Endothelial cell (in vitro differentiated cells): ENCODE data around the gene CRADD. TPM values are rescaled to one million over a fixed set of nuclear protein-coding genes. Genes with fewer than 3 reads are reported as not detected.

ENCODE experiments used
- DNase-seq: peaks from one replicate; pipeline ENCODE4 v3.0.0; 2021; ENCODE audit warnings: low spot score
- H3K27ac Mint-ChIP-seq: one replicate; pipeline ENCODE4 v1.8.0; 2021; ENCODE audit warnings: mixed read lengths, inconsistent platforms; ENCODE audit not compliant: unreplicated experiment
- H3K27me3 Mint-ChIP-seq: one replicate; pipeline ENCODE4 v1.8.0; 2021; ENCODE audit warnings: mild to moderate bottlenecking, moderate library complexity, mixed read lengths, inconsistent platforms; ENCODE audit not compliant: unreplicated experiment
- H3K36me3 Mint-ChIP-seq: one replicate; pipeline ENCODE4 v1.8.0; 2021; ENCODE audit warnings: mild to moderate bottlenecking, low read depth, mixed read lengths, inconsistent platforms; ENCODE audit not compliant: unreplicated experiment
- H3K4me1 Mint-ChIP-seq: one replicate; pipeline ENCODE4 v1.8.0; 2021; ENCODE audit warnings: mild to moderate bottlenecking, mixed read lengths, inconsistent platforms; ENCODE audit not compliant: unreplicated experiment
- H3K4me3 Mint-ChIP-seq: one replicate; pipeline ENCODE4 v1.8.0; 2021; ENCODE audit warnings: mild to moderate bottlenecking, mixed read lengths, inconsistent platforms; ENCODE audit not compliant: unreplicated experiment
- H3K9me3 Mint-ChIP-seq: one replicate; pipeline ENCODE4 v1.8.0; 2021; ENCODE audit warnings: mixed read lengths, inconsistent platforms; ENCODE audit not compliant: unreplicated experiment
- total RNA-seq: library from RNA; stranded (reverse); fragmentation: NEBNext Ultra II Directional; extraction: Animal tissue kit (Norgen Biotek cat#: 25700); gene quantifications from one replicate; pipeline ENCODE4 v1.2.1, GENCODE V29; 2021; ENCODE audit not compliant: unreplicated experiment
- TF ChIP-seq, protein P1 (sequence below): fragments of 200-600 bp; sonication (generic); IDR thresholded peaks from one replicate; pipeline ENCODE4 v1.5.0; 2021; ENCODE audit warnings: antibody characterized with exemption; ENCODE audit not compliant: unreplicated experiment

The CRADD gene
- total RNA-seq, 1 donor from 2014 or later = 6.5 TPM

GRCh38 chr12:93683410-93683809 is 6.2 kb downstream of the CRADD start:
- Mint-ChIP-seq H3K27ac (no peak overlapping the region), H3K36me3 (peaks cover 3% of the 10 kb centered on the region), H3K4me3 (no peak overlapping the region), H3K9me3 (no peaks in the 10 kb centered on the region), H3K4me1 (peaks cover 10% of the 10 kb centered on the region), H3K27me3 (peaks cover 1% of the 10 kb centered on the region)
- no peak for DNase-seq
- TF ChIP-seq, protein P1, sequence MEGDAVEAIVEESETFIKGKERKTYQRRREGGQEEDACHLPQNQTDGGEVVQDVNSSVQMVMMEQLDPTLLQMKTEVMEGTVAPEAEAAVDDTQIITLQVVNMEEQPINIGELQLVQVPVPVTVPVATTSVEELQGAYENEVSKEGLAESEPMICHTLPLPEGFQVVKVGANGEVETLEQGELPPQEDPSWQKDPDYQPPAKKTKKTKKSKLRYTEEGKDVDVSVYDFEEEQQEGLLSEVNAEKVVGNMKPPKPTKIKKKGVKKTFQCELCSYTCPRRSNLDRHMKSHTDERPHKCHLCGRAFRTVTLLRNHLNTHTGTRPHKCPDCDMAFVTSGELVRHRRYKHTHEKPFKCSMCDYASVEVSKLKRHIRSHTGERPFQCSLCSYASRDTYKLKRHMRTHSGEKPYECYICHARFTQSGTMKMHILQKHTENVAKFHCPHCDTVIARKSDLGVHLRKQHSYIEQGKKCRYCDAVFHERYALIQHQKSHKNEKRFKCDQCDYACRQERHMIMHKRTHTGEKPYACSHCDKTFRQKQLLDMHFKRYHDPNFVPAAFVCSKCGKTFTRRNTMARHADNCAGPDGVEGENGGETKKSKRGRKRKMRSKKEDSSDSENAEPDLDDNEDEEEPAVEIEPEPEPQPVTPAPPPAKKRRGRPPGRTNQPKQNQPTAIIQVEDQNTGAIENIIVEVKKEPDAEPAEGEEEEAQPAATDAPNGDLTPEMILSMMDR = no peak

DNA sequence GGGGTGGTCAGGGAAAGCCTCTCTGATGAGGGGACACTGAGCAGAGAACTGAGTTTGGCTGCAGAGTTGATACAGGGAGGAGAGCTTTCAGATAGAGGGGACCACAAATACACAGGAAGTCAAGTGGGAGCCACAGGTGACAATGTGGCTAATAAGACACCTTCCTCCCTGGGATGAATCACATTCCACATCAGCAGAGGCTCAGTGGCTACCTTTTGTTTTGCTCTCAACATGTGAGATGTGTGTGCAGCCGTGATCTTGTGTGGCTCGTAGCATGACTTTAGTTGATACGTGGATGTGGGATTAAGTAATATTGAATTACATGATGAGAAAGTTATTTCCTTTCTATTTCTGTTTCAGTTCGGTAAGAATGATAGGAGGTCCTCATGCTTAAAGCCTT is 7.5 kb downstream of the CRADD start:
- no peak overlapping the region for H3K4me3 Mint-ChIP-seq
- no peaks in the 10 kb centered on the region for H3K9me3 Mint-ChIP-seq
- no peaks in the 10 kb centered on the region for H3K36me3 Mint-ChIP-seq
- peaks cover 1% of the 10 kb centered on the region for H3K27me3 Mint-ChIP-seq
- H3K4me1 Mint-ChIP-seq = no peaks in the 10 kb centered on the region
- no peak overlapping the region for H3K27ac Mint-ChIP-seq
- DNase-seq = no peak
- TF ChIP-seq, protein P1 = no peak

GRCh38 chr12:93686572-93687356 is 9.6 kb downstream of the CRADD start:
- DNase-seq = no peak
- H3K9me3 Mint-ChIP-seq = no peaks in the 10 kb centered on the region
- H3K4me1 Mint-ChIP-seq = no peaks in the 10 kb centered on the region
- H3K27ac Mint-ChIP-seq = no peak overlapping the region
- H3K27me3 Mint-ChIP-seq = peaks cover 1% of the 10 kb centered on the region
- H3K4me3 Mint-ChIP-seq = no peak overlapping the region
- no peaks in the 10 kb centered on the region for H3K36me3 Mint-ChIP-seq
- TF ChIP-seq, protein P1 = no peak

GRCh38 chr12:93689076-93689834 is 12.1 kb downstream of the CRADD start:
- Mint-ChIP-seq H3K4me1 (no peaks in the 10 kb centered on the region), H3K36me3 (peaks cover 4% of the 10 kb centered on the region), H3K9me3 (no peaks in the 10 kb centered on the region), H3K4me3 (no peak overlapping the region), H3K27me3 (peaks cover 2% of the 10 kb centered on the region), H3K27ac (no peak overlapping the region)
- TF ChIP-seq, protein P1 = no peak
- no peak for DNase-seq

DNA sequence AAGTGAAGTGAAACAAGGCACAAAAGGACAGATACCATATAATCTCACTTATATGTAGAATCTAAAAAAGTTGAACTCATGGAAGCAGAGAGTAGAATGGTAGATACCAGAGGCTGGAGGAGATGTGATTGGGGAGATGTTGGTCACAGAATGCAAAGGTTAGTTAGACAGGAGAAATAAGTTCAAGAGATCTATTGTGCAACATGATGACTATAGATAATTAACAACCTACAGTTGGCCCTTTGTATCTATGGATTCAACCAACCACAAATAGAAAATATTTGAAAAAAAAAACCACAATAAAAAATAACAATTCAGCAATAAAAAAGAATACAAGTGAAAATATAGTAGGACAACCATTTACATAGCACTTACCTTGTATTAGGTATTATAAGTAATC is 19.3 kb downstream of the CRADD start:
- H3K9me3 Mint-ChIP-seq = no peaks in the 10 kb centered on the region
- H3K4me3 Mint-ChIP-seq = no peak overlapping the region
- DNase-seq = no peak
- H3K27ac Mint-ChIP-seq = no peak overlapping the region
- no peaks in the 10 kb centered on the region for H3K4me1 Mint-ChIP-seq
- peaks cover 2% of the 10 kb centered on the region for H3K27me3 Mint-ChIP-seq
- TF ChIP-seq, protein P1 = no peak
- H3K36me3 Mint-ChIP-seq = peaks cover 4% of the 10 kb centered on the region
